Peyer's patch (tissue), 4 donors: ENCODE measurements around the gene TNFSF13. TPM values are rescaled to one million over a fixed set of nuclear protein-coding genes. Genes with fewer than 3 reads are reported as not detected.

Experiments
- DNase-seq, 3 donors: peaks; one replicate each; pipeline ENCODE4 v3.0.0-alpha.2; 2017 to 2019
- H3K27ac ChIP-seq, 4 donors: fragments of 200-600 bp; sonication (generic); one replicate each; pipeline ENCODE4 v1.5.1; 2016 to 2019
- H3K27me3 ChIP-seq, 2 donors: fragments of 200-600 bp; sonication (generic); one replicate each; pipeline ENCODE4 v1.5.1; 2019
- H3K36me3 ChIP-seq, 3 donors: fragments of 200-600 bp; sonication (generic); one replicate each; pipeline ENCODE4 v1.5.1; 2016 to 2019
- H3K4me1 ChIP-seq, 4 donors: fragments of 200-600 bp; sonication (generic); one replicate each; pipeline ENCODE4 v1.5.1; 2016 to 2019
- H3K4me3 ChIP-seq, 4 donors: fragments of 200-600 bp; sonication (generic); 1 replicate in 3 of 4; 2 replicates in 1 of 4; pipeline ENCODE4 v1.5.1; 2016 to 2019; ENCODE audit warnings: mild to moderate bottlenecking in 1 of 4
- H3K9me3 ChIP-seq, 4 donors: fragments of 200-600 bp; sonication (generic); one replicate each; pipeline ENCODE4 v1.5.1; 2016 to 2019; ENCODE audit warnings: mild to moderate bottlenecking in 1 of 4
- POLR2A ChIP-seq, 2 donors: fragments of 450-650 bp; IDR thresholded peaks; one replicate each; pipeline ENCODE4 v1.5.1; 2017; ENCODE audit warnings: antibody characterized with exemption in 2 of 2, mild to moderate bottlenecking in 2 of 2, moderate library complexity in 2 of 2
- total RNA-seq, 4 donors: library from RNA; depleted of rRNA; stranded (reverse); fragments of >200 nt; gene quantifications; one replicate each; pipeline ENCODE4 v1.1.0, GENCODE V29; 2016
- TF ChIP-seq, protein P1 (sequence below), 6 experiments: fragments of 450-650 bp in 4 of 6; fragments of 200-600 bp in 2 of 6; sonication (generic) in 1 of 6; IDR thresholded peaks; one replicate each; pipeline ENCODE4 v1.5.1; 2017 to 2019; ENCODE audit warnings: antibody characterized with exemption in 6 of 6, mild to moderate bottlenecking in 3 of 6, moderate library complexity in 1 of 6

Gene TNFSF13
- total RNA-seq, 4 donors from 2014 or later = 5.0 to 54.4 (median 38.7) TPM

DNA sequence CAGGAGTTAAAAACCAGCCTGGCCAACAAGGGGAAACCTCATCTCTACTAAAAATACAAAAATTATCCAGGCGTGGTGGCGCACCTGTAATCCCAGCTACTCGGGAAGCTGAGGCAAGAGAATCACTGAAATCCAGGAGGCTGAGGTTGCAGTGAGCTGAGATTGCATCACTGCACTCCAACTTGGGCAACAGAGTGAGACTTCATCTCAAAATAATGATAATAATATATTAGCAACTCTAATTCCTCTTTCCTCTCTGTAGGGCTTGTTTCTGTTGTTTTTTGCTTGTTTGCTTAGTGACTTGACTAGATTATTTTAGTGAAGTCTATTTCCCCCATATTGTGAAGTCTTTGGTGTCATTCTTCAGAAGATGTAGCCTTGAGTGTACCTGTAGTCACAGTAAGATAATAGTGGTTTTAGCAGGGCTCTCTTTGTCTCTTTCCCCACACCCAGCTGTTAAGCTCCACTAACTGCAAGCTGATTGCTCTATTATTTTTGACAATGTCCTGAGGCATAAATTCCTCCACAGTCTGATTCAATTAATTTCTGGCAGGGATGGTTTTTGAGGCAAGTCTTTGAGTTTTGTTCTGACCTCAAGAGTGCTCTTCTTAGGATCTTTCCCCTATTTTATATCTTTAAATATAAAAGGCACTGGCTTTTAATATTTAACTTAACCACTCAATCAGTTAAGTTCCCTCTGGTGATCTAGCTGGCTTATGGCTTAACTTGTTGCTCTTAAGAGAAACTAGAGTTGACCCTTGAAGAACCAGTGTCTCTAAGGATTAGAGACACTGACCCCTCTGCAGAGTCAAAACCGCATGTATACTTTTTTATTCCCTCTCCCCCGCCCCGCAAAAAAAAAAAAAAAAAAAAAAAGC is 28.3 kb upstream of the TNFSF13 start:
- Histone ChIP-seq H3K4me3 (no peak overlapping the region), H3K27ac (no peak overlapping the region), H3K4me1 (no peaks in the 10 kb centered on the region), H3K27me3 (no peaks in the 10 kb centered on the region), H3K36me3 (no peaks in the 10 kb centered on the region), H3K9me3 (peaks cover 0 to 9% (median 0%) of the 10 kb centered on the region in 4 donors)
- no peak for DNase-seq
- TF ChIP-seq POLR2A (IDR thresholded peaks at IDR 0.05) = no peak
- TF ChIP-seq, protein P1, sequence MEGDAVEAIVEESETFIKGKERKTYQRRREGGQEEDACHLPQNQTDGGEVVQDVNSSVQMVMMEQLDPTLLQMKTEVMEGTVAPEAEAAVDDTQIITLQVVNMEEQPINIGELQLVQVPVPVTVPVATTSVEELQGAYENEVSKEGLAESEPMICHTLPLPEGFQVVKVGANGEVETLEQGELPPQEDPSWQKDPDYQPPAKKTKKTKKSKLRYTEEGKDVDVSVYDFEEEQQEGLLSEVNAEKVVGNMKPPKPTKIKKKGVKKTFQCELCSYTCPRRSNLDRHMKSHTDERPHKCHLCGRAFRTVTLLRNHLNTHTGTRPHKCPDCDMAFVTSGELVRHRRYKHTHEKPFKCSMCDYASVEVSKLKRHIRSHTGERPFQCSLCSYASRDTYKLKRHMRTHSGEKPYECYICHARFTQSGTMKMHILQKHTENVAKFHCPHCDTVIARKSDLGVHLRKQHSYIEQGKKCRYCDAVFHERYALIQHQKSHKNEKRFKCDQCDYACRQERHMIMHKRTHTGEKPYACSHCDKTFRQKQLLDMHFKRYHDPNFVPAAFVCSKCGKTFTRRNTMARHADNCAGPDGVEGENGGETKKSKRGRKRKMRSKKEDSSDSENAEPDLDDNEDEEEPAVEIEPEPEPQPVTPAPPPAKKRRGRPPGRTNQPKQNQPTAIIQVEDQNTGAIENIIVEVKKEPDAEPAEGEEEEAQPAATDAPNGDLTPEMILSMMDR (IDR thresholded peaks at IDR 0.05) = no peak

DNA sequence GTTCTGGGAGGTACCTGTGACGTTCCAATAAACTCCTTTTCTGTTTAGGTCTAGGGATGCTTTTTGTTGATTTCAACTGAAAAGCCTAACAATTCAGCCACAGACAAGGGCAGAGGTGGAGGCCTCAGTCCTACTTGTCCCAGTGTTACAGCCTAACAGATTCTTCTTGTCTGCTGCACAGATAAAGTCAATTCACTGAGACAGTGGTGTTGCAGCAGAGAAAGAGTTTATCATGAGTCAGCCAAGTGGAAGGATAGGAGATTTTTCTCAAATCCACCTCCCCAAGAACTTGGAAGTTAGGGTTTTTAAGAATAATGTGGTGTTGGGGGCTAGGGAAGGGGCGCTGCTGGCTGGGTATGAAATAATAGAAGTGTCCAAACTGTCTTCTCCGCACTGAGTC is 20.5 kb upstream of the TNFSF13 start:
- DNase-seq = no peak
- no peaks in the 10 kb centered on the region for H3K4me1 ChIP-seq
- no peaks in the 10 kb centered on the region for H3K27me3 ChIP-seq
- no peak overlapping the region for H3K4me3 ChIP-seq
- TF ChIP-seq POLR2A (IDR thresholded peaks at IDR 0.05) = no peak
- TF ChIP-seq, protein P1 (IDR thresholded peaks at IDR 0.05) = no peak
- H3K9me3 ChIP-seq = peaks cover 0 to 13% (median 0%) of the 10 kb centered on the region in 4 donors
- H3K36me3 ChIP-seq = no peaks in the 10 kb centered on the region
- no peak overlapping the region for H3K27ac ChIP-seq

- Histone ChIP-seq H3K4me1 (no peaks in the 10 kb centered on the region), H3K4me3 (no peak overlapping the region), H3K27ac (no peak overlapping the region), H3K27me3 (no peaks in the 10 kb centered on the region), H3K9me3 (peaks cover 0 to 13% (median 0%) of the 10 kb centered on the region in 4 donors), H3K36me3 (no peaks in the 10 kb centered on the region)
- TF ChIP-seq, protein P1 (IDR thresholded peaks at IDR 0.05) = no peak
- no peak for TF ChIP-seq POLR2A (IDR thresholded peaks at IDR 0.05)
- DNase-seq = no peak
Measured at GRCh38 chr17:7538891-7539545, 19.5 kb upstream of the TNFSF13 start.

DNA sequence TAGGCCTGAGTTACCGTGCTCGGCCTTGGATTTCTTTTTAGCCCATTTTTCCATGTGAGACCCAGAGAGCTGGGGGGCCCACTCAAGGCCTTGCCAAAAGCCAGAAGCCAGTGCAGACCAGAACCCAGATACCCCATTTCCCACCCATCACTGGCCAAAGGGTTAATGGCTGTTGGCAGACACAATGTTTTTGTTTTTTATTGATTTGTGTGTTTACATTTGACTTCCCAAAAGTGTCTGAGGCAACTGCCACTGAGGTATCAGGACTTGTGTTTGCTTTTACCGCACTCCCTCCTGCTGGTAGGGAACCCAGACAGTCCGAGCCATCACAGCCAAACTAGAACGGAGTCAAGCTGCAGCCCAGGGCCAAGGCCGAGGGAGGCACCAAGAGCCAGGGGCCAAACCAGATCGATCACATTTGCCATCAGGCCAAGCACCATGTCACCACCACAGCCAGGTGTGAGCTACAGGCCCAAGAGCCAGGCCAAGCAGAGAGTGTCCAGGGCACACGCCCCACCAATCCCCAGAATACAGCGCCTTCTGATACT is 17.4 kb upstream of the TNFSF13 start:
- no peaks in the 10 kb centered on the region for H3K27me3 ChIP-seq
- H3K4me3 ChIP-seq = no peak overlapping the region
- H3K27ac ChIP-seq = no peak overlapping the region
- DNase-seq = no peak
- TF ChIP-seq POLR2A (IDR thresholded peaks at IDR 0.05) = no peak
- TF ChIP-seq, protein P1 (IDR thresholded peaks at IDR 0.05) = no peak
- no peaks in the 10 kb centered on the region for H3K4me1 ChIP-seq
- H3K36me3 ChIP-seq = no peaks in the 10 kb centered on the region
- H3K9me3 ChIP-seq = peaks cover 0 to 13% (median 0%) of the 10 kb centered on the region in 4 donors

DNA sequence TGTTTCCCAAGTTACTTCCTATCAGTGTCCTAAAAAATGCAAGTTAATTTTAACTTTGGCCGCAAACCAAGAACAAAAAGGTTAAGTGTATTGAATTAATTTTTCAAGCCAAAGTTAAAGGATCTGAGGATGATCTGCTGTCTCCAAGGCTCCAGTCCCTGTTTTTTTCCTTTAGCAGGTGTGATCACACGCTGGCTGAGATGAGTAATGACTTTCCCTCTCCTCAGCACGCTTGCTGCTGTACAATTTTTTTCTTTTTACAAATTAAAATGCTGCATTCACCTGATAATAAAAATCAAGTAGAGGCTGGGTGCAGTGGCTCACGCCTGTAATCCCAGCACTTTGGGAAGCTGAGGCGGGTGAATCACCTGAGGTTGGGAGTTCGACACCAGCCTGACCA is 13.6 kb upstream of the TNFSF13 start:
- no peak for DNase-seq
- TF ChIP-seq POLR2A (IDR thresholded peaks at IDR 0.05) = no peak
- TF ChIP-seq, protein P1 (IDR thresholded peaks at IDR 0.05) = no peak

More for the DNA sequence above, 13.6 kb upstream of the TNFSF13 start:
- Histone ChIP-seq H3K36me3 (no peaks in the 10 kb centered on the region), H3K4me1 (peaks cover 0 to 13% (median 9%) of the 10 kb centered on the region in 4 donors), H3K4me3 (no peak overlapping the region), H3K9me3 (no peaks in the 10 kb centered on the region), H3K27me3 (no peaks in the 10 kb centered on the region), H3K27ac (no peak overlapping the region)
